ENCODE data around the gene TRIM71.

GRCh38 chr3:32899265-32899664 is 81.5 kb downstream of the TRIM71 start:
- TF ChIP-seq CTCF (conservative IDR thresholded peaks at IDR 0.05 in 1 of 2, IDR thresholded peaks at IDR 0.05 in 1 of 2; ENCODE audit: extremely low read depth in 1 of 2, insufficient read depth in 1 of 2, low read depth in 1 of 2, low read length in 2 of 2) (no peak), EZH2 (IDR thresholded peaks at IDR 0.05; ENCODE audit: borderline replicate concordance, low read length) (no peak)
